Endothelial cell of umbilical vein (primary cell): ENCODE results near the gene LACTB. TPM values are rescaled to one million over a fixed set of nuclear protein-coding genes. Genes with fewer than 3 reads are reported as not detected.

ENCODE experiments used
- BruUV-seq: library from RNA; stranded (reverse); fragments of 400-500 nt; replicated peaks from 2 replicates; lab custom pipeline; 2021; lab: Mats Ljungman, UMichigan
- CTCF ChIA-PET: fragments of 300-600, 350-600 bp; sonication (Branson Sonifier 250); formaldehyde crosslinking; loops from one replicate; lab custom pipeline; 2021; ENCODE audit warnings: antibody characterized with exemption, inconsistent platforms; lab: Charles Lee
- POLR2A ChIA-PET: fragments of 300-600, 350-600 bp; sonication (Branson Sonifier 250); formaldehyde crosslinking; loops from one replicate; lab custom pipeline; 2021; ENCODE audit warnings: antibody characterized with exemption, inconsistent platforms; lab: Charles Lee
- DNase-seq: peaks from one replicate; pipeline ENCODE4 v3.0.0-alpha.2; 2011; ENCODE audit warnings: low read depth, low spot score
- FAIRE-seq: peaks from 2 replicates; lab custom pipeline; 2011; peaks lifted over from hg19 to GRCh38; lab: Jason Lieb, UNC
- H2AFZ ChIP-seq: 2 replicates; pipeline ENCODE4 v1.6.0; 2012; ENCODE audit warnings: low read depth, low read length, control low read depth, inconsistent platforms
- H3K27ac ChIP-seq: 2 replicates; pipeline ENCODE4 v1.5.1; 2011; ENCODE audit warnings: low read depth, mild to moderate bottlenecking, control low read depth, low read length, moderate library complexity; ENCODE audit not compliant: insufficient read depth
- H3K27me3 ChIP-seq, 2 experiments: 2 replicates each; pipeline versions ENCODE4 v1.6.0 to v1.6.1; 2011; ENCODE audit warnings: low read length in 2 of 2, mixed read lengths in 1 of 2; ENCODE audit not compliant: control insufficient read depth in 2 of 2, insufficient read depth in 2 of 2
- H3K36me3 ChIP-seq, 2 experiments: 2 replicates in 1 of 2; 3 replicates in 1 of 2; pipeline ENCODE4 v1.5.1; 2011; ENCODE audit warnings: low read length in 2 of 2, mild to moderate bottlenecking in 1 of 2, moderate library complexity in 1 of 2; ENCODE audit not compliant: control insufficient read depth in 2 of 2, insufficient read depth in 2 of 2; ENCODE audit errors: extremely low read depth in 1 of 2
- H3K4me1 ChIP-seq: 3 replicates; pipeline ENCODE4 v1.5.1; 2011; ENCODE audit warnings: mild to moderate bottlenecking, low read length; ENCODE audit not compliant: control insufficient read depth, insufficient read depth; ENCODE audit errors: extremely low read depth
- H3K4me2 ChIP-seq: 2 replicates; pipeline ENCODE4 v1.6.1; 2011; ENCODE audit warnings: low read length, control low read depth, mixed read lengths; ENCODE audit not compliant: insufficient read depth
- H3K4me3 ChIP-seq, 3 experiments: fragments of 200-600 bp in 1 of 3; sonication (generic), shearing (Covaris generic) in 1 of 3; replicated peaks in 1 of 3; 2 replicates each; pipeline ENCODE4 v1.5.1; 2011 to 2016; ENCODE audit warnings: control low read depth in 3 of 3, low read length in 3 of 3, mild to moderate bottlenecking in 2 of 3, inconsistent platforms in 1 of 3, low read depth in 1 of 3, moderate library complexity in 1 of 3; ENCODE audit not compliant: insufficient read depth in 1 of 3
- H3K79me2 ChIP-seq: 2 replicates; pipeline ENCODE4 v1.6.0; 2012; ENCODE audit warnings: low read length, inconsistent platforms; ENCODE audit not compliant: control insufficient read depth, insufficient read depth
- H3K9ac ChIP-seq: replicated peaks from 2 replicates; pipeline ENCODE3; 2011; ENCODE audit warnings: low read length, control low read depth; ENCODE audit not compliant: insufficient read depth; ENCODE audit errors: extremely low read depth
- H3K9me1 ChIP-seq: replicated peaks from 3 replicates; pipeline ENCODE4 v1.6.0; 2011; ENCODE audit warnings: mild to moderate bottlenecking, low read length; ENCODE audit not compliant: control insufficient read depth, insufficient read depth; ENCODE audit errors: extremely low read depth
- H3K9me3 ChIP-seq: replicated peaks from 2 replicates; pipeline ENCODE4 v1.5.1; 2012; ENCODE audit warnings: low read length, inconsistent platforms; ENCODE audit not compliant: control insufficient read depth, insufficient read depth
- H4K20me1 ChIP-seq: replicated peaks from 2 replicates; pipeline ENCODE3; 2011; ENCODE audit warnings: mild to moderate bottlenecking, low read length; ENCODE audit not compliant: control insufficient read depth, insufficient read depth; ENCODE audit errors: extremely low read depth
- CTCF ChIP-seq, 2 donors: IDR thresholded peaks; 1 replicate in 1 of 2; 2 replicates in 1 of 2; pipeline ENCODE4 v1.5.1; 2011; ENCODE audit warnings: low read length in 2 of 2, mild to moderate bottlenecking in 2 of 2, moderate library complexity in 2 of 2, control low read depth in 1 of 2, inconsistent platforms in 1 of 2, low read depth in 1 of 2; ENCODE audit not compliant: insufficient read depth in 1 of 2; ENCODE audit errors: extremely low read depth in 1 of 2
- EZH2 ChIP-seq: IDR thresholded peaks from 2 replicates; pipeline ENCODE4 v1.6.1; 2012; ENCODE audit warnings: borderline replicate concordance, low read depth, mild to moderate bottlenecking, moderate library complexity, low read length, inconsistent platforms; ENCODE audit not compliant: severe bottlenecking
- FOS ChIP-seq: IDR thresholded peaks from 2 replicates; pipeline ENCODE4 v1.6.1; 2011; ENCODE audit warnings: mild to moderate bottlenecking, low read length, moderate library complexity, borderline replicate concordance; ENCODE audit not compliant: insufficient read depth
- GATA2 ChIP-seq: IDR thresholded peaks from 2 replicates; pipeline ENCODE4 v1.7.0; 2011; ENCODE audit warnings: low read depth, mild to moderate bottlenecking, moderate library complexity, mixed read lengths, low read length; ENCODE audit not compliant: insufficient read length, insufficient read depth
- JUN ChIP-seq: IDR thresholded peaks from 2 replicates; pipeline ENCODE4 v1.6.1; 2011; ENCODE audit warnings: borderline replicate concordance, low read depth; ENCODE audit not compliant: insufficient read length, insufficient read depth
- MAX ChIP-seq: IDR thresholded peaks from 2 replicates; pipeline ENCODE4 v1.6.1; 2011; ENCODE audit not compliant: insufficient read depth, insufficient read length
- MYC ChIP-seq: IDR thresholded peaks from one replicate; pipeline ENCODE4 v1.6.1; 2011; ENCODE audit warnings: mild to moderate bottlenecking, low read depth, low read length
- POLR2A ChIP-seq: IDR thresholded peaks from 2 replicates; pipeline ENCODE4 v1.6.1; 2012; ENCODE audit warnings: low read depth, mild to moderate bottlenecking, control low read depth, low read length
- POLR2AphosphoS5 ChIP-seq: IDR thresholded peaks from 2 replicates; pipeline ENCODE4 v1.6.1; 2012; ENCODE audit warnings: low read depth, mild to moderate bottlenecking, control low read depth, low read length, moderate library complexity; ENCODE audit not compliant: insufficient read depth
- dilution Hi-C: fragments of 300-500 bp; cut with MboI; formaldehyde crosslinking; loops from one replicate; pipeline ENCODE4 v1.15.0; 2019; ENCODE audit warnings: low sequenced_read_pairs; ENCODE audit not compliant: extremely low pct_ligation_motif_present
- intact Hi-C: fragments of 100-400 bp; cut with micrococcal nuclease; formaldehyde crosslinking; loops from one replicate; pipeline ENCODE4 v1.10.0; 2022
- polyA plus RNA-seq, 4 experiments: library from polyadenylated mRNA; depleted of rRNA in 3 of 4; stranded (reverse) in 3 of 4; unstranded in 1 of 4; fragments of >200 nt; gene quantifications; 2 replicates each; pipeline versions ENCODE4 v1.2.1 to v1.2.3, GENCODE V29; 2011 to 2012; ENCODE audit warnings: missing spikeins in 1 of 4
- total RNA-seq: library from RNA; stranded (reverse); gene quantifications from 2 replicates; pipeline ENCODE4 v1.2.3, GENCODE V29; 2021

LACTB gene
- total and polyA plus RNA-seq, 2 donors (not counting 3 experiments of a cell fraction or from before 2014, with no cell fraction given) = 14.0 to 26.1 TPM

GRCh38 chr15:63155486-63155885, 33.8 kb downstream of the LACTB start:
- no peak for DNase-seq
- Histone ChIP-seq H3K9me1 (no peaks in the 10 kb centered on the region), H4K20me1 (no peaks in the 10 kb centered on the region), H3K27ac (peak overlapping the region; percentile 8), H3K4me1 (peaks cover 11% of the 10 kb centered on the region), H3K36me3 (peaks cover 5 to 10% of the 10 kb centered on the region in 2 experiments), H3K4me2 (peak overlapping the region; percentile 62), H3K79me2 (peaks cover 26% of the 10 kb centered on the region), H3K4me3 (peak overlapping the region; percentile 54 to 98 (median 88)), H3K9ac (peak overlapping the region; percentile 81), H3K27me3 (no peaks in the 10 kb centered on the region), H2AFZ (no peak overlapping the region), H3K9me3 (no peaks in the 10 kb centered on the region)
- dilution Hi-C loops (no loop called here), intact Hi-C loops (loop anchor here (5.0 kb wide), 1 partner anchor 102 kb away; no protein-coding TSS in a partner anchor)
- ChIA-PET CTCF (interaction anchor here (1.3 to 2.2 kb wide), 3 partner anchors 20 to 373 kb away, joined by 3 to 8 read pairs (median 4); no protein-coding TSS in a partner anchor), POLR2A (interaction anchor here (0.6 kb wide), 1 partner anchor 128 kb away, joined by 3 read pairs; no protein-coding TSS in a partner anchor)
- FAIRE-seq = no peak
- TF ChIP-seq MYC (no peak), POLR2A (peak; percentile 41)
- BruUV-seq = no TSS peak

GRCh38 chr15:63156086-63156710, 34.5 kb downstream of the LACTB start:
- peak; percentile 47 for DNase-seq
- no peaks in the 10 kb centered on the region for H3K27me3 ChIP-seq
- POLR2A ChIA-PET = interaction anchor here (0.6 to 1.4 kb wide), 2 partner anchors 33 to 127 kb away, joined by 3 to 5 read pairs; partner anchors contain the start of gene RAB8B

More at GRCh38 chr15:63156086-63156710, 34.5 kb downstream of the LACTB start:
- peaks cover 26% of the 10 kb centered on the region for H3K79me2 ChIP-seq
- peak overlapping the region; percentile 71 for H3K27ac ChIP-seq
- peak overlapping the region; percentile 54 to 98 (median 88) for H3K4me3 ChIP-seq
- H3K9me3 ChIP-seq = no peaks in the 10 kb centered on the region
- dilution Hi-C loops = no loop called here
- no peak for TF ChIP-seq MAX
- TF ChIP-seq FOS = no peak
- TF ChIP-seq GATA2 = no peak
- TF ChIP-seq CTCF (IDR thresholded peaks at IDR 0.05; ENCODE audit: extremely low read depth in 1 of 2, insufficient read depth in 1 of 2, low read depth in 1 of 2, low read length in 2 of 2) = no peak
- no peak for TF ChIP-seq POLR2AphosphoS5
- TF ChIP-seq JUN = no peak
- TF ChIP-seq MYC = no peak
- no peak for TF ChIP-seq POLR2A
- TF ChIP-seq EZH2 = no peak
- intact Hi-C loops = loop anchor here (1.0 to 5.0 kb wide), 4 partner anchors 20 to 246 kb away; partner anchors contain the start of gene APH1B
- no peaks in the 10 kb centered on the region for H3K9me1 ChIP-seq
- peak overlapping the region; percentile 81 for H3K9ac ChIP-seq
- H3K36me3 ChIP-seq = peaks cover 5 to 10% of the 10 kb centered on the region in 2 experiments
- no peak overlapping the region for H2AFZ ChIP-seq
- CTCF ChIA-PET = interaction anchor here (1.1 to 2.2 kb wide), 6 partner anchors 10 to 374 kb away, joined by 3 to 8 read pairs (median 4); no protein-coding TSS in a partner anchor
- H3K4me2 ChIP-seq = peak overlapping the region; percentile 62
- peaks cover 11% of the 10 kb centered on the region for H3K4me1 ChIP-seq
- no peaks in the 10 kb centered on the region for H4K20me1 ChIP-seq
- peak; percentile 33 for FAIRE-seq
- BruUV-seq = no TSS peak
